Ishikawa (cell line): ENCODE measurements around the gene JMJD1C.

Experiments used
- CEBPB ChIP-seq: IDR thresholded peaks from 2 replicates; pipeline ENCODE4 v1.6.1; 2012
- CREB1 ChIP-seq: IDR thresholded peaks from 2 replicates; pipeline ENCODE4 v1.6.1; 2012; ENCODE audit warnings: low read depth
- EGR1 ChIP-seq: IDR thresholded peaks from 2 replicates; pipeline ENCODE4 v1.6.1; 2012
- EP300 ChIP-seq: IDR thresholded peaks from 2 replicates; pipeline ENCODE4 v1.6.1; 2012; ENCODE audit warnings: borderline replicate concordance
- FOXM1 ChIP-seq: IDR thresholded peaks from 2 replicates; pipeline ENCODE4 v1.6.1; 2012; ENCODE audit warnings: low read depth, borderline replicate concordance
- MAX ChIP-seq: IDR thresholded peaks from 2 replicates; pipeline ENCODE4 v1.6.1; 2012
- NFIC ChIP-seq: IDR thresholded peaks from 2 replicates; pipeline ENCODE4 v1.6.1; 2012
- RAD21 ChIP-seq: IDR thresholded peaks from 2 replicates; pipeline ENCODE4 v1.6.1; 2012; ENCODE audit warnings: low read depth
- REST ChIP-seq: IDR thresholded peaks from 2 replicates; pipeline ENCODE4 v1.6.1; 2012; ENCODE audit warnings: low read depth, mild to moderate bottlenecking
- TAF1 ChIP-seq: IDR thresholded peaks from 2 replicates; pipeline ENCODE4 v1.6.1; 2012; ENCODE audit warnings: low read depth, mild to moderate bottlenecking
- TCF12 ChIP-seq: IDR thresholded peaks from 2 replicates; pipeline ENCODE4 v1.6.1; 2012; ENCODE audit warnings: low read depth
- TEAD4 ChIP-seq: IDR thresholded peaks from 2 replicates; pipeline ENCODE4 v1.6.1; 2012
- YY1 ChIP-seq: IDR thresholded peaks from 2 replicates; pipeline ENCODE4 v1.6.1; 2012; ENCODE audit warnings: low read depth
- ZBTB7A ChIP-seq: IDR thresholded peaks from 2 replicates; pipeline ENCODE4 v1.6.1; 2012; ENCODE audit warnings: low read depth
- TF ChIP-seq, protein P1 (sequence below): IDR thresholded peaks from 2 replicates; pipeline ENCODE4 v1.6.1; 2012

Gene JMJD1C

DNA sequence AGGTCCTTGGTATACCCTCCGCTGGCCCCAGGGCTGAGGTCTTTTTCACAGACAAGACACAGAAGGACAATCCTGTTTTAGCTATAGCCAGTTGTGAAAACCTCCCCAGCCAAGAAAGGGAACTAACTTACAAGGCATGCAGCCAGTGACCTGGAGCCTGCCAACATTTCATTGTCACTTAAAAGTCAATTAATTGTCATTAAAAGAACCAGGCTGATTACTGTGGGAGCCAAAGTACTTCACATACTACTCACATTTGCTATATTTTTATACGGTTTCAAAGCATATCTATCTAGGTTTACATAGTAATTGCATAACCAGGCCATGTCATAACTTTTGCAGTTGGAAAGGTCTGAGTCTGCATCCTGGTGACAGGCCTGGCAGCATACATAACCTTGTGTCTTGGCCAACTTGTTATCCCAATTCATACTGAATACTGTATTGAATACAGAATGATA is 301.6 kb downstream of the JMJD1C start:
- TF ChIP-seq RAD21 (no peak), YY1 (no peak), FOXM1 (no peak), TCF12 (no peak), EP300 (no peak), CEBPB (no peak), ZBTB7A (no peak), REST (no peak), MAX (no peak), TEAD4 (no peak), NFIC (no peak)

- no peak for TF ChIP-seq RAD21
- no peak for TF ChIP-seq TCF12
- no peak for TF ChIP-seq TAF1
- TF ChIP-seq MAX: no peak
- no peak for TF ChIP-seq FOXM1
- no peak for TF ChIP-seq CREB1
- TF ChIP-seq REST: no peak
- TF ChIP-seq NFIC: no peak
These were observed 304.2 kb downstream of the JMJD1C start for GRCh38 chr10:63161592-63161991.

DNA sequence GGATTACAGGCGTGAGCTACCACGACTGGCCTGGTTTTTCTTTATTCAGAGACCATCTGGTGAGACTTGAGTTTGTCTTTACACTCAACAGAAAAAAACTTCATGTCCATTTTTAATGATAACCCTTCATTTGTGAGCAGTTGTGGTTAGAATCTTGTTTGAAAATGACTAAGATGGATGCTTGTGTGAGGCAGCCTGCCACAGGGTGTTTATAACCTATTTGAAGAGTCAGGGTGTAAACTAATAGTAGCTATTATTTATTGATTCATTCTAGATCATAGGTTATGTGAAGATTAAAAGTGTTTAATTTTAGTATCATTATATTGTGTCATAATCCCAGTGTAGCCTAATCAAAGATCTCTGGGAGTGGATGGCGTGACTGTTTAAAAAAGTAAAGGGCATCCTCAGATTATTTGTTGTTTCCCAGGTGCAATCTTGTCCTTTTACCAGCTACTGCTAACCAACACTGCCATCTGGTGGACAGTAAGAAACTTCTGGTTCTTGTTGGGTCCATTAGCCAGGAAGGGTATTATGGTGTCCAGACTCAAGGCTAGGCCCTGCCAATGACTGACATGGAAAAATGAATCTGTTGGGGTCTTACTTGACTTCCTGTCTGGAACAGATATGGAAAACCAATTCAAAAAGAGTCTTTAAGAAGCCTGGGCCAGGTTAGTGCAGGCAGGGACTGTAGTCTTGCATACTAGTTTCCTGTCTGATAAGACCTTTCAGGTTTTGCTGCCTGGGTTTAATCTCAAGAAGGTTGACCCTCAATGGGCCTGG is 307.7 kb downstream of the JMJD1C start:
- TF ChIP-seq MAX: no peak
- TF ChIP-seq TAF1: no peak
- TF ChIP-seq CREB1: no peak
- TF ChIP-seq RAD21: peak; percentile 85
- TF ChIP-seq ZBTB7A: no peak

DNA sequence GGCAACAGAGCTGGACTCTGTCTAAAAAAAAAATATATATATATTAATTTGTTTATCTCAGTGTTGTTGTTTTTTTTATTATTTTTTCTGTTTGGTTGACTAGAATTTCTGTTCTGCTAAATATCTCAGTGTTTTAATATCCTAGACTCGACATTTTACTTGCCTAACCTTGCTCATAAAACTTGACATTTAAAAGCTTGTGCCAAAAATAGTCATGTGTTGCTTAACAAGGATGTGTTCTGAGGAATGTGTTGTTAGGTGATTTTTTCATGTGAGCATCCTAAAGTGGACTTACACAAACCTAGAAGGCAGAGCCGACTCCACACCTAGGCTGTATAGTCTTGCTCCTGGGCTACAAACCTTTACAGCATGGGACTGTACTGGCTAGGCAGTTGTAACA is 309.5 kb downstream of the JMJD1C start:
- TF ChIP-seq, protein P1, sequence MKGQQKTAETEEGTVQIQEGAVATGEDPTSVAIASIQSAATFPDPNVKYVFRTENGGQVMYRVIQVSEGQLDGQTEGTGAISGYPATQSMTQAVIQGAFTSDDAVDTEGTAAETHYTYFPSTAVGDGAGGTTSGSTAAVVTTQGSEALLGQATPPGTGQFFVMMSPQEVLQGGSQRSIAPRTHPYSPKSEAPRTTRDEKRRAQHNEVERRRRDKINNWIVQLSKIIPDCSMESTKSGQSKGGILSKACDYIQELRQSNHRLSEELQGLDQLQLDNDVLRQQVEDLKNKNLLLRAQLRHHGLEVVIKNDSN: no peak
- TF ChIP-seq TCF12 (no peak), CEBPB (no peak), TEAD4 (no peak), NFIC (no peak), ZBTB7A (no peak), YY1 (no peak), FOXM1 (no peak)

- TF ChIP-seq CEBPB (no peak), TEAD4 (no peak), NFIC (no peak), EGR1 (no peak), TAF1 (no peak), FOXM1 (no peak), YY1 (no peak), ZBTB7A (no peak), REST (no peak), CREB1 (no peak), TCF12 (no peak), EP300 (no peak)
- TF ChIP-seq, protein P1: no peak
These were observed 310.3 kb downstream of the JMJD1C start for GRCh38 chr10:63155388-63156020.
